GM12878 (cell line): ENCODE results near the gene SCIMP. TPM values are rescaled to one million over a fixed set of nuclear protein-coding genes. Genes with fewer than 3 reads are reported as not detected.
"Not testable (repeated sequence)": the region's sequence is repeated elsewhere in the genome, so short reads cannot be mapped to it uniquely, and the experiment has no call there.

Source experiments
- ATAC-seq: fragments of 200-7000 bp; cut with Tn5 transposase; 3 replicates; pipeline ENCODE4 v1.9.1; 2020; ENCODE audit warnings: mild to moderate bottlenecking, moderate library complexity
- BruUV-seq: library from RNA; stranded (reverse); fragments of 400-500 nt; replicated peaks from 2 replicates; lab custom pipeline; 2021; lab: Mats Ljungman, UMichigan
- CTCF ChIA-PET: fragments of 300-600 bp; sonication (Branson Sonifier 250); formaldehyde crosslinking; extraction: SDS; loops from one replicate; lab custom pipeline; 2021; ENCODE audit warnings: inconsistent platforms; lab: Yijun Ruan, JAX
- POLR2A ChIA-PET: fragments of 350-600 bp; formaldehyde crosslinking; extraction: SDS; loops from one replicate; lab custom pipeline; 2021; ENCODE audit warnings: inconsistent platforms; lab: Charles Lee
- RAD21 ChIA-PET: fragments of 300-600 bp; sonication (Branson Sonifier 250); formaldehyde crosslinking; loops from one replicate; lab custom pipeline; 2023; ENCODE audit warnings: antibody characterized with exemption; ENCODE audit not compliant: unreplicated experiment; lab: Charles Lee
- SMC1A ChIA-PET: fragments of 300-600 bp; sonication (Branson Sonifier 250); formaldehyde crosslinking; loops from one replicate; lab custom pipeline; 2023; ENCODE audit not compliant: unreplicated experiment, uncharacterized antibody; lab: Charles Lee
- DNase-seq: peaks from one replicate; pipeline ENCODE4 v3.0.0-alpha.2; 2011; ENCODE audit warnings: low read depth, low spot score
- FAIRE-seq: peaks from 3 replicates; lab custom pipeline; 2011; peaks lifted over from hg19 to GRCh38; lab: Jason Lieb, UNC
- H2AFZ ChIP-seq: 2 replicates; pipeline ENCODE4 v1.6.0; 2011; ENCODE audit warnings: low read depth, low read length, control low read depth; ENCODE audit not compliant: control insufficient read depth
- H3K27ac ChIP-seq: 2 replicates; pipeline ENCODE4 v1.5.1; 2011; ENCODE audit warnings: control low read depth; ENCODE audit not compliant: control insufficient read depth, insufficient read depth
- H3K27me3 ChIP-seq, 2 experiments: replicated peaks in 1 of 2; 2 replicates each; pipeline versions ENCODE4 v1.6.0 to v1.6.1; 2011; ENCODE audit warnings: low read length in 1 of 2; ENCODE audit not compliant: control insufficient read depth in 2 of 2, insufficient read depth in 2 of 2
- H3K36me3 ChIP-seq, 2 experiments: 2 replicates each; pipeline ENCODE4 v1.5.1; 2011; ENCODE audit warnings: low read length in 1 of 2; ENCODE audit not compliant: control insufficient read depth in 2 of 2, insufficient read depth in 2 of 2
- H3K4me1 ChIP-seq: 2 replicates; pipeline ENCODE4 v1.6.1; 2011; ENCODE audit warnings: mild to moderate bottlenecking, low read length, moderate library complexity, mixed read lengths; ENCODE audit not compliant: control insufficient read depth, insufficient read depth
- H3K4me2 ChIP-seq: 2 replicates; pipeline ENCODE4 v1.6.0; 2011; ENCODE audit warnings: control low read depth; ENCODE audit not compliant: control insufficient read depth, insufficient read depth
- H3K4me3 ChIP-seq: fragments of 200-600 bp; sonication (generic); 2 replicates; pipeline ENCODE4 v1.5.1; 2016
- H3K79me2 ChIP-seq: 2 replicates; pipeline ENCODE4 v1.6.0; 2011; ENCODE audit warnings: low read length; ENCODE audit not compliant: control insufficient read depth, insufficient read depth
- H3K9ac ChIP-seq: 2 replicates; pipeline ENCODE4 v1.8.0; 2011; ENCODE audit warnings: low read length, control low read depth, mixed read lengths; ENCODE audit not compliant: control insufficient read depth, insufficient read depth
- H3K9me3 ChIP-seq: replicated peaks from 3 replicates; pipeline ENCODE4 v1.5.1; 2011; ENCODE audit warnings: mild to moderate bottlenecking, low read length; ENCODE audit not compliant: control insufficient read depth, insufficient read depth
- H4K20me1 ChIP-seq: 2 replicates; pipeline ENCODE4 v1.6.0; 2011; ENCODE audit not compliant: control insufficient read depth, insufficient read depth
- BACH1 ChIP-seq: fragments of 450-650 bp; IDR thresholded peaks from 2 replicates; pipeline ENCODE4 v1.6.1; 2017; ENCODE audit warnings: mild to moderate bottlenecking, borderline replicate concordance
- NR2F1 ChIP-seq: fragments of 450-650 bp; conservative IDR thresholded peaks from 2 replicates; pipeline ENCODE4 v1.6.1; 2017; ENCODE audit warnings: mild to moderate bottlenecking
- TCF7 ChIP-seq: IDR thresholded peaks from 2 replicates; pipeline ENCODE4 v1.6.1; 2014; ENCODE audit warnings: antibody characterized with exemption, borderline replicate concordance
- WGBS: methylation state at CpG from one replicate; pipeline ENCODE4 v1.1.6; 2016; ENCODE audit warnings: low lambda C conversion rate; ENCODE audit not compliant: insufficient replicate concordance, insufficient coverage; ENCODE audit errors: missing lambda C conversion rate; 5-methylcytosine and 5-hydroxymethylcytosine counted together
- in situ Hi-C: fragments of 300-500 bp; cut with MboI; formaldehyde crosslinking; loops from 9 replicates; pipeline ENCODE4 v1.14.3; 2018; ENCODE audit warnings: mixed read lengths
- intact Hi-C: fragments of 100-400 bp; cut with micrococcal nuclease; formaldehyde crosslinking; loops from one replicate; pipeline ENCODE4 v1.14.2; 2022; ENCODE audit not compliant: unreplicated experiment
- polyA plus RNA-seq, 11 experiments: library from polyadenylated mRNA; depleted of rRNA in 4 of 11; unstranded in 6 of 11; stranded (reverse) in 5 of 11; fragments of >200 nt; fragmentation: Nextera tagmentation in 4 of 11; fragmentation: Illumina TruSeq in 1 of 11; extraction: Ambion mirVana in 4 of 11; extraction: Trizol in 1 of 11; gene quantifications; 1 replicate in 1 of 11; 2 replicates in 10 of 11; pipeline versions ENCODE4 v1.2.1 to v1.2.3, GENCODE V29; 2011 to 2016; ENCODE audit warnings: inconsistent platforms in 2 of 11, missing spikeins in 2 of 11, low read depth in 1 of 11
- total RNA-seq, 4 experiments: library from RNA; depleted of rRNA in 3 of 4; stranded (reverse); fragments of >200 nt in 3 of 4; fragmentation: Illumina TruSeq in 1 of 4; extraction: Trizol in 1 of 4; gene quantifications; 2 replicates each; pipeline versions ENCODE4 v1.2.1 to v1.2.3, GENCODE V29; 2013 to 2021

Gene SCIMP
- total and polyA plus RNA-seq, 10 of the 15 experiments (the other 5 are each of a cell fraction or from before 2014, with no cell fraction given), result 56.7 to 151 (median 95.0) TPM

- H3K9me3 ChIP-seq, in situ Hi-C loops, DNase-seq, H3K27me3 ChIP-seq, FAIRE-seq, BruUV-seq, ATAC-seq, H4K20me1 ChIP-seq, intact Hi-C loops, POLR2A ChIA-PET, H2AFZ ChIP-seq: not testable (repeated sequence)
- H3K4me3 ChIP-seq, result peak overlapping the region; percentile 87
- H3K9ac ChIP-seq, result peak overlapping the region; percentile 96
- 0% methylated on average over 7 of the region's 7 CpGs for WGBS
- peaks cover 48% of the 10 kb centered on the region for H3K4me1 ChIP-seq
- 0 out of 2 replicates have a peak, but pooled peaks have one; percentile 10 for TF ChIP-seq BACH1
- peak; percentile 65 for TF ChIP-seq NR2F1
- 0 out of 2 replicates have a peak, but pooled peaks have one; percentile 27 for TF ChIP-seq TCF7
- SMC1A ChIA-PET, result interaction anchor here (1.4 to 11.0 kb wide), 2 partner anchors 8 to 35 kb away, joined by 4 to 157 read pairs; no protein-coding TSS in a partner anchor
- CTCF ChIA-PET, result interaction anchor here (8.1 kb wide), 1 partner anchor 37 kb away, joined by 209 read pairs; the partner anchor contains the start of gene ZNF594
- H3K36me3 ChIP-seq, result peaks cover 4 to 12% of the 10 kb centered on the region in 2 experiments; a peak in 3 of 4 replicates
- H3K79me2 ChIP-seq, result peaks cover 86% of the 10 kb centered on the region
- H3K27ac ChIP-seq, result peak overlapping the region; percentile 99
- RAD21 ChIA-PET, result interaction anchor here (6.2 kb wide), 1 partner anchor 35 kb away, joined by 105 read pairs; no protein-coding TSS in a partner anchor
- H3K4me2 ChIP-seq, result peak overlapping the region; percentile 98
Observed at GRCh38 chr17:5233492-5233891, 1.2 kb downstream of the SCIMP start.
